HS-27A (cell line): ENCODE results near the gene SIK3.
"Not testable (repeated sequence)": the region's sequence is repeated elsewhere in the genome, so short reads cannot be mapped to it uniquely, and the experiment has no call there.

Source experiments
- DNase-seq: peaks from one replicate; pipeline ENCODE4 v3.0.0-alpha.2; 2012; ENCODE audit warnings: low read depth, missing footprints

SIK3 gene

DNA sequence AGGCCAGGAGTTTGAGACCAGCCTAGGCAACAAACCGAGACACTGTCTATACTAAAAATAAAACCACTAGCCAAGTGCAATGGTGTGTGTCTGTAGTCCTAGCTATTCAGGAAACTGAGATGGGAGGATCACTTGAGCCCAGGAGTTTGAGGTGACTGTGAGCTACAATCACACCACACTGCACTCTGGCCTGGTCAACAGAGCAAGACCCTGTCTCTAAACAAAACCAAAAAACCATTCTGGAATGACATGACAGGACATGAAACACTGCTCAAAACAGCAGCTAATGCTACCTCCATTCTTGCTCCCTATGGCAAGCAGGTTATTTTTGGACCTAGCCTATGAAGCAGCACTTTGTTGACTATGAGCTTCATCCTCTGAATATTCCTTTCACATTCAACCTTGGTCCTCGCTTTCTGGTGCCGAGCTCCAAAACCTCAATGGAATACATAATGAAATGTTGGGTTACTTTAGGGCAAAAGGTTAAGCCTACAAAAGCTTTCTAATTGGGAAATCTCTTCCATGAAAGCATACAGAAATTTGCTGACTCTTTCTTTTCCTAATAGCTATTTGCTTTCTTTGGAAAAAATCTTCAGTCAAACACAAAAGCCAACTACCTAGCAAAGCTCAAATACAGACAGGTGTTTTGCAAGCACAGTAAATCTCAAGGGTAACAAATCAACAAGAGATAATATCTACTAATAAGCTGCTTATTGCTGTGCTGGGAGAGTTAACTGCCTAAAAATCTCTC is 21.1 kb downstream of the SIK3 start:
- no peak for DNase-seq

DNA sequence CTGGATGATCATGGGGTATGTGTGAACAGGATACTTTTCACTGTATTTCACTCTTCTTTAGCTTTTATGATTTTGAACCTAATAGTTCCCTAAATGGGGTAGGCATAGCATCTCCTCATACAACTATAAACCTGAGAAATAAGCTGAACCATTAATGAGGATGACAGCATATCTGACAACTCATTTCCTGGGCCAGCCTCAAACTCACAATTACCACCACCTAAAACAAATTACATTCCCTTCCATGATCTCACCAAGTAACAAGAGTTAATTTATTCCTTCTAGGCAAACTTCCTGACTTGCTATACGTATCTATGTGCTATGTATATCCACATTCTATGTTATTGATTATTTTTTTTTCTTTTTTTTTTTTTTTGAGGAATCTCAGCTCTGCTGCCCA is 23.0 kb downstream of the SIK3 start:
- DNase-seq = no peak

DNA sequence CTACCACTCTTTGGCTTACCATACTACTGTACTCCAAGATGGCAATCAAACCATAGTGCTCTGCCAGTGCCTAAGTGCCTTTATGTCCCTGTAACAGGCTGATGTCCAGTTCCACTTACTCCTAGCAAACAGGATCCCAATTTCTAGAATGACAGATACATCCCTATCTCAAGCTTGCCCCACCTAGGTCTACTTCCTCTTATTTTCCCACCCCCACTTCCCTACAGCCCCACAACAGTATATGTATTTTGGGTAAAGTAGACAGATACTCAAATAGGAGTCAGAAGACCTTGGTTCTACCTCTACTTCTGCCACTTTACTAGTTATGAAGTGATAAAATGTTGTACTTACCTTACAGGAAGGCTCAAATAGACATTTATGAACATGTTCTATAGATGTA is 24.1 kb downstream of the SIK3 start:
- no peak for DNase-seq

DNA sequence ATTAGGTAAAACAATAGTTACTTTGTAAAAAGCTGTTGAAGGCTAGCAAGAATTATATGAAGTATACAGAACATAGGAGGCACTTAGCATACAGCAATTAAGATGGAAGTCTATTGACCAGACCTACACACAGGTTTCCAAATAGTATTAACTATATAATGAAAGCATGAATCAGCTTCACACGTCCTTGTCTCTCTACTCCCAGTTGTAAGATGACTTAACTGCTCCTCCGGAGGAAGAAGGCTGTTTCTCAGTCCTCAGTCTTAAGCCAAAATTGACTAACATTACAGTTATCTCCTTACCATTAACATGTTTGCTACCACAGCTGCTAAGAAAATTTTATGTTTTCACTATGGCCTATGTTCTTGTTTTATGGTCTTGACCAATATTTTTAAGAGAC is 24.7 kb downstream of the SIK3 start:
- no peak for DNase-seq

DNA sequence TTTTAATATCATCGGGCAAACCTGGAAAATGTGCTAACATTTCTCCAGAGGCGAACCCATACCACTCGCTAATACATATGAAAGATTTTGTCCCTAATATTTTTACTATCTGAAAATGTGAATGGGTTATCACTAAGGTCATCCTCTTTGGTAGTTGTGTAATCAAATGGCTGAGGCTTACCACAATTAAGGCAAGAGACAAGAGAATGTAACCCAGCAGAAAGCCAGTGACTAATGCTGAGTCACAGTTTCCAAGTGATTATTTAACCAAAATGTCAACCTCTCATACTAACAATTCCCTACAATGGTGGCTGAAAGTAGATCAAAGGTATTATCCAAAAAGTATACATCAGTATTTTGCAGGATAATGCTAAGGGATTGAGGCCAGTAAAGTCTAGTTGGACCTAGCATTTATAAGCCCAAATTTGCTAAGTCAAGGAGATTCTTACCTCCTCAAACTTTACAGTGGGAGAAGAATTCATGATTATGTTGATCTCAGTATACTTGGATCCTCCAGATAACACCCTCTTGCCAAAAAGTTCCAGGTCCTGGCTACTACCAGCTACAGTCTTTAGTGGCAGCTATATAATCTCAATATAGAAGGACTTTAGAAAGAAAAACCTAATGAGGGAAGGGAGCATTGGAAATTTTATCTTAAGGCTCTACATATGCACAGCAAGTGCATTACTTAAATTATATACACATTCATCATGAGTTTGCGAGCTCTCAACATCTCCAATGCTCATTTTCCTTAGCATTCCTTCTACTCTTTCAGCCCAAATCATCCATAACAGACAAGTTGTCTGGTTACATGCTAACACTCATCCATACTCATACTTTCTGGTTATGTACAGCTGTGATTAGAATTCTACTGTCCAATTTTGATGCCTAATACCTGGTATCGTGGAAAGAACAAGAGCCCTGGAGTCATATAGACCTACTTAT is 25.4 kb downstream of the SIK3 start:
- peak; percentile 54 for DNase-seq

DNA sequence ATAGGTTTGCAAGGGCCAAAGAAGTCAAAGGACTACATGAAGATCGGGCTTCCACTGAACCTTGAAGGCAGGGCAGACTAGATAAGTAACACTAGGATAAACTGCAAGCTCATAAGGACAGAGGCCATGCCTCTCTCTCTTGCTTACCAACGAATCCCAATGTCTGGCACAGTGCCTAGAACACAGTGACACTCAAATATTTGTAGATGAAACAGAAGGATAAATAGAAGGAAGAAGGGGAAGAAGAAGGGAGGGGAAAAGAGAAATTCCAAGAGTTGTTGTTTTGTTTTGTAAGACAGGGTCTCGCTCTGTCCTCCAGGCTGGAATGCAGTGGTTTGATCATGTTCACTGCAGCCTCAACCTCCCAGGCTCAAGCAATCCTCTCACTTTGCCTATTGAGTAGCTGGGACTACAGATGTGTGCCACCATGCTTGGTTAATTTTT is 26.9 kb downstream of the SIK3 start:
- DNase-seq = no peak

DNA sequence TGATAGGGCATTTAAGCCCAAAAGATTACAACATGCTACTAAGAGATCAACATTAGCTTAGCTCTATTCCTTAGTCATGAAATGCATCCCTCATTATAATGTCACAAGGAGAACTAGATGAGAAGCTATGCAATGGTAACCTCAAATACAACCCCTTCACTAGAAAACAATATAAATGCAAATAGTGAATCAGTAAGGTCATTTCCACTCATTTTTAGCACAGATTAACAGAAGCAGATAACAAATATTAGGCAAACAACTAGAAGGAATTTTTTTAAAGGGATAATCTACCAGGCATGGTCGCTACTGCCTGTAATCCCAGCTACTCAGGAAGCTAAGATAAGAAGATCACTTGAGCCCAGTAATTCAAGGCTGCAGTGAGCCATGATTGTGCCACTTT is 28.2 kb downstream of the SIK3 start:
- DNase-seq = no peak

DNA sequence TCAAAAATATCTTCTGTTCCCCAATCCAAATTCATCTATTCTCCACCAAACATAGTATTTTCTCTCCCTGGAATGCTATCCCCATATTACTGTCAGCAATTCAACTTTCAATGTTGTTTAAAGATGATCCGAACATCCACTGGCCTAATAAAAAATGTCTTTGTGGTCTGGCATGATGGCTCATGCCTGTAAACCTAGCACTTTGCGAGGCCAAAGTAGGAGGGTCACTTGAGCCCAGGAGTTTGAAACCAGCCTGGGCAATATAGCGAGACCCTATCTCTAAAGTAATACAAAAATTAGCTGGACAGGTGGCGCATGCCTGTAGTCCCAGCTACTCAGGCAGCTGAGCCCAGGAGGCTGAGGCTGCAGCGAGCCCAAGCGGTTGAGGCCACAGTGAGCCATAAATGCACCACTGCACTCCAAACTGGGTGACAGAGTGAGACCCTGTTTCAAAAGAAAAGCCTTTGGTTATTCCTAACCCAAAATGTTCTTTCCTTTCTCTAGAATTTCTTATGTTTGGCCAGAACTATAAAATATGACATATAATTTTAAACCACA is 29.8 kb downstream of the SIK3 start:
- DNase-seq = no peak

DNA sequence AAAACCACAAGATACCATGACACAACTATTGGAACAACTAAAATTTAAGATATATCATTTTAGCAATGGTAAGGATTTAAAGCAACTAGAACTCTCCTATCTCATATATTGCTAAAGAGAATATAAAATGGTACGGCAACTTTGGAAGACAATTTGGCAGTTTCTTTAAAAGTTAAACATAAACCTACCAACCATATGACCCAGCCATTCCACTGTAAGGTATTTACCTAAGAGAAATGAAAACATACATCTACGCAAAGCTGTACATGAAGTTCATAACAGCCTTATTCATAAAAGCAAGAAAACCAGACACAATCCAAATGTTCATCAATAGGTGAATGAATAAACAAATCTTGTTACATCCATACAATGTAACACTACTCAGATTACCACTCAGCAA is 31.3 kb downstream of the SIK3 start:
- no peak for DNase-seq

DNA sequence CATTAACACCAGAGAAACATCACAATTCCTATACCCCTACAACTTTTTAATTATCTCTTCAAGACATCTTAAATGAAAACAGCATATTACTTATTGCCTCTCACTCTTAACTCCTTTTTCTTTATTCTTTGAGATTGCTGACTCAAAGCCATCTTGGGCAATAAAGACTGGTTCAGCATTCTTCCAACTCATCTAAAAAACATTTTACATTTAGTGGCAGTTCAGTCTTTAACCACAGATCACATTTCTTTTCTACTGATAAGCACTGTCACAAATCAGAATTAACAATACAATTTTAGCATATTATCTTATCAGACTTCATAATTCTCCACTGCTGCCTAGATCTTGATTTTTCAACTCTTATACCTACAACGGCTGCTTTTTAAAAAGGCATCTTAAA is 34.0 kb downstream of the SIK3 start:
- DNase-seq = no peak

DNA sequence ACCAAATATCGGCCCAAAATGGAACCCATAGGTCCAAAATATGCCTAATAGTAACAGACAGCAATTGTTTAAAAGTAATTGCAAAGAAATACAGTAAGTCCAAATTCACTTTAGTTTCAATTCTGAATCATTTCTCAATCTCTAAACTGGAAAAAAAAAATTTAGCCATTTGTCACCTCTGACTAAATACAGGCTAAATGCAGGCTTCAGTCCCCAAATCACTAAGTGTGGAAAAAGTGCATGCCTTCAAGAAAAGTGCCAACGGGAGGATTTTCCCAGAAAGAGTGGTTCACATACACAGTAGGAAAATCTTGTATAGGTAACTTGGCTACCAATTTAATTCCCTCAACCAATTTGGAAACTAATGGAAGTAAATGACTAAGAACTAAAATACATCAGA is 35.7 kb downstream of the SIK3 start:
- no peak for DNase-seq

DNA sequence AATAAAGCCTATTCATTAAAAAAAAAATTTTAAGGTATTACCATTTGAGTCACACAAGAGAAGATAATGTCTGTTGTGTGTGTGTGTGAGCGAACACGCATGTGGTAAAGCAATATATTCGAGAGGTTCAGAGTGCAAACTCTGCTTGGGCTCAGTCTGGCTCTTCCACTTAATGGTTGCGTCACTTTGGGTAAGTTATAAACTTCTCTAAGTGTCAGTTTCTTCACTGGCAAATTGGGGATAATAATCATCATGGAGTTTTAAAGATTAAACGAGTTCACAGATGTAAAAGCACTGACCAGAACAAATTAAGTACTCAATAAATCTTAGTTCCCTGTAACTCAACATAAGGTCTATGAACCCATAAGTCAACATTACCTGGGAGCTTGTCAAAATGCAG is 37.0 kb downstream of the SIK3 start:
- DNase-seq = no peak

DNA sequence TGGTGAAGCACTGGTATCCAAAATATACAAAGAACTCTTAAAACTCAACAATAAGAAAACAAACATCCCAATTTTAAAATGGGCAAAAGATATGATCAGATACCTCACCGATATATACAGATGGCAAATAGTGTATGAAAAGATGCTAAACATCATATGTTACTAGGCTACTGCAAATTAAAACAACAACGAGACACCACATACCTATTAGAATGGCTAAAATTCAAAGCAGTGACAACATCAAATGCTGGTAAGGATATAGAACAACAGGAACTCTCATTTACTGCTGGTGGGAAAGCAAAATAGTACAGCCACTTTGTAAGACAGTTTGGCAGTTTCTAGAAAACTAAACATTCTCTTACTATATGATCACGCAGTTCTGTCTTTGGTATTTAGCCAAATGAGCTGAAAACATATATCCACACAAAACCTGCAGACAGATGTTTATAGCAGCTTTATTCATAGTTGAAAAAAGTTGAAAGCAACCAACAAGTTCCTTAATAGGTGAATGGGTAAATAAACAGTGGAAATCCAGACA is 38.5 kb downstream of the SIK3 start:
- no peak for DNase-seq

DNA sequence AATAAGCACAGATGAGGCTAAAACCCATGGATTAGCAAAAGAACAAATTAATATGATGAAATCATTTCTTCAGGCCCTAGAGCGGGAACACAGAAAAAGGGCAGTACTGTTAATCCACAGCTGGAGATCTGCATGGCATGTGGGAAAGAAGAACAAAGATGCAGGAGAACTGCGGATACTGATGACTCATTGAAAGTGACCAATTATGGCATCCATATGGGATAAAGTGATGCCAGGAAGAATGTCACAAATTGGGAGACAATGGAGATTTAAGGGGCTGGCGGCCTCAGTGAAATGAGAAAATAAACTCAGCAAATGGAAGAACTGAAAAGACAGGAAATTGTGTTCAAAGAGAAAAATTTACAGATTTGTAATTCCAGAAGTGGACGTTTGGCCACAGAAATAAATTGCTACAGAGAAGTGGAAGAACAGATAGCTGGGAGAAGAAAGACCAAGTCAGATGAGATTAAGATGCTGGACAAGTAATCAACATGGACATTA is 39.4 kb downstream of the SIK3 start:
- DNase-seq = no peak

DNA sequence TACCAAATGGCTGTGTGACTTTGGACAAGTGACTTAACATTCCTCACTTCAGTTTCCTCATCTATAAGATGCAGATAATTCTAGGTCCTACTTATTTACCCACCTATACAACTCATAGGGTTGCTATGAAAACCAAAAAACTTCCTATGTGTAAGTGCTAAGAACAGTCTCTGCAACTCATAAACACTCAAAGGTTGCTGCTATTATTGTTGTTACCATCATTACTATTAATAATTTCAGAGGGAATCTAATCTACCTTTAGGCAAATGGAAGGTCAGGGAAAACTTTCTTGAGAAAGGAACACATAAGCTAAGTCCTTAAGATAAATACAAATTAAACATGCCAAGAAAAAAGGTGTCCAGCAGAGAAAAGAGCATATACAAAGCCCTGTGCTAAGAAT is 40.5 kb downstream of the SIK3 start:
- no peak for DNase-seq

DNA sequence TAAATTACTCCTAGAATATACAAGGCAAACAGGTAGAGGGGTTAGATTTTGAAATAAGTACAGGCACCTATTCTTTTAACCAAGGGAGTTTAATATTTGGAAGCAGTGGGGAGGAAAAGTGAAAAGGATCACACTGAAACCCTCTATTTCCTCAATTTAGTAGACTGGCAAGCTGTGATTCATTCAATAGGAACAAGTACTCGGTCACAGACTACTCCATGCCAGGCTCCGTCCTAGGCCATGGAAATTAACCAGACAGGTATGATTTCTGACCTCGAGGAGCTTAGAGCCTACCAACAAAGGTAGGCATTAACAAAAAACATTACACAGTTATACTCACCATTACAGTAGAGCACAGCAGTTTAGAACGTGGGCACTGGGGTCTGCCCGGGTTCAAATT is 40.9 kb downstream of the SIK3 start:
- DNase-seq = no peak

DNA sequence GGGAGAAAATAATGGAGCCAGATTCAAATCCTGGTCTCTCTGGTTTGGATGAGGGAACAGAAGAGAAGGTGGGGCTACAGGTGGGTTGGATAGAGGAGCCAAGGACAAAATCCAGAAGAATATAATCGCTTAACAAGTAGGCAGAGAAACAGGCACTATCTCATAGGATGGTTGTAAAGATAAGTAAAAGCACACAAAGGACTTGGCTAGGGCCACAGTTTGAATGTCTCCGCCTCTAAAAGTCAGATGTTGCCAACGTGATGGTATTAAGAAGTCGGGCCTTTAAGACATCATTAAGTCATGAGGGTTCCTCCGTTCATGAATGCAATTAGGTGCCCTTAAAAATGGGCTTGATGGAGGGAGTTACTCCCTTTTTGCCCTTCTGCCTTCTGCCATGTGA is 42.8 kb downstream of the SIK3 start:
- DNase-seq = no peak

DNA sequence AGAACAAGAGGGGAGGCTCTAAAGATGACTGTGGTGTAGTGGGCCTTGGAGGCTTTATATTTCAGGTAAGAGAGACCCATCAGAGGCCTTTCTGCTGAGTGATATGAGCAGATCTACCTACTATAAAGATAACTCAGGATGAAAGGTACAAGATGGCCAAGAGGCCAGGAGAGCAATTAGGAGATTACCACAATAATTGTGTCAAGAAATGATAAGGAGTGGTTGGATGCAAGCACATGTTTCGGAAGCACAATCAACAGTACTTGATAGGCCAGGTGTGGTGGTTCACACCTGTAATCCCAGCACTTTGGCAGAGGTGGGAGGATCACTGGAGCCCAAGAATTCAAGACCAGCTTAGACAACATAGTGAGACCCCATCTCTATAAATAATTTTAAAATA is 43.8 kb downstream of the SIK3 start:
- no peak for DNase-seq

DNA sequence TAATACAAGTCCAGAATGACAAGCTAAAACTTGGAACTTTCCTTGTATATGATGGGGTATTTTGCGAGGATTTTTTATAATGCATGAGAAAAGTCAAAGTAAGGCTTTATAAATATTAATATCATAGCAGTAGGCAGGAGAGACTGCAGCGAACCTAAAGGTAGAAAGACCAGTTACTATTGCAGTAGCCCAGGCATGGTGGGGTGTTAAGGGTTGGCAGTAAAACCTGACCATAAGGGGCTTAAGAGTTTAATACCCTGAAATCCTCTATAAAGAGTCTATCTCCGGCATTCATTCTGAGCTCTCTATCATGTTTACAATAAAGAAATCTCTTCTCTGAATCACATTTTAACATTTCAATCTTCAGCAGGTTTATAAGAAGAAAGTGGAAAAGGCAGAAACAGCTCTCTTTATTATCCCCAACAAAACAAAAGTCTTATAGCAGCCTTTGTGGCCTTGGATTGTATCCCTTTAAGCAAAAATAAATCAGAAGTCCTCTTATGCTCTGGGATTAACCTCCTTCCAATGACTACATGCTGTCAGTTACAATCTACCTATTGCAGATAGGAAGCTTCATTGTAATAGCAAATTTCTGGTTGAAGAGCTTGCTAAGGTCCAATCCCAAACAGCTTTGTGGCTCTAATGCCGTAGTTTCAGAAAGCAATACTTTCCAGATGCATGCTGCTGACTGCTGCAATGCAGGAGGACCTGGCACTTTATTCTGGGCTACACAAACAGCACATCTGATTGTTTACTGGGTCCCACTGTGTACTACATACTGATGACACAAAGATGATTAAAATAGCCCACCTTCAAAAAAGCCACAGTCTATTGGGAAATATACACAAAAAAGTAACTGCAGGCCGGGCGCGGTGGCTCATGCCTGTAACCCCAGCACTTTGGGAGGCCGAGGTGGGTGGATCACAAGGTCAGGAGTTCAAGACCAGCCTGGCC is 45.8 kb downstream of the SIK3 start:
- DNase-seq = no peak

DNA sequence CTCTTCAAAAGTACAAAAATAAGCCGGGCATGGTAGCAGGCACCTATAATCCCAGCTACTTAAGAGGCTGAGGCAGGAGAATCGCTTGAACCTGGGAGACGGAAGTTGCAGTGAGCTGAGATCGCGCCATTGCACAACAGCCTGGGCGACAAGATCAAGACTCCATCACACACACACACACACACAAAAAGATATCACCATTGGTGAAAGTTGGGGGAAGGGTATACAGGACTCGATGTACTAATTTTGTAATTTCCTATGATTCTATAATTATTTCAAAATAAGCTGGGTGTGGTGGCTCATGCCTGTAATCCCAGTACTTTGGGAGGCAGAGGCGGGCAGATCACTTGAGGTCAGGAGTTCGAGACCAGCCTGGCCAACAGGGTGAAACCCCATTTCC is 48.1 kb downstream of the SIK3 start:
- not testable (repeated sequence) for DNase-seq

DNA sequence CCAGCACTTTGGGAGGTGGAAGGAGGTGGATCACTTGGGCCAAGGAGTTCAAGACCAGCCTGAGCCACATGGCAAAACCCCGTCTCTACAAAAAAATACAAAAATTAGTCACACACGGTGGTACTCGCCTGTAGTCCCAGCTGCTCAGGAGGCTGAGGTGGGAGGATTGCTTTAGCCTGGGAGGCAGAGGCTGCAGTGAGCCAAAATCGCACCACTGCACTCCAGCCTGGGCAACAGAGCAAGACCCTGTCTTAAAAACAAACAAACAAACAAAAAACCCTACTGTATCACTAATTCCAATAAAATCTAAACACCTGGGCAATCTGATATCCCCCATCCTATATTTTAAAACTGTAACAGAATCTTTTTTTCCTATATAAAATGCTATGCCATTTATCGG is 51.6 kb downstream of the SIK3 start:
- not testable (repeated sequence) for DNase-seq
